WERI-Rb-1 (cell line): ENCODE data around the gene SCAF1.
"Not testable (repeated sequence)": the region's sequence is repeated elsewhere in the genome, so short reads cannot be mapped to it uniquely, and the experiment has no call there.

Experiments used
- DNase-seq: peaks from one replicate; pipeline ENCODE4 v3.0.0-alpha.2; 2020
- H3K27ac ChIP-seq: fragments of 250-450 bp; sonication (Bioruptor Pico); 2 replicates; pipeline ENCODE4 v1.5.1; 2020; ENCODE audit warnings: mild to moderate bottlenecking, moderate library complexity
- H3K27me3 ChIP-seq: fragments of 250-450 bp; sonication (Bioruptor Pico); 2 replicates; pipeline ENCODE4 v1.5.1; 2021; ENCODE audit warnings: mild to moderate bottlenecking, low read depth, moderate library complexity; ENCODE audit not compliant: insufficient read depth, severe bottlenecking
- H3K36me3 ChIP-seq: fragments of 250-450 bp; sonication (Bioruptor Pico); 2 replicates; pipeline ENCODE4 v1.5.1; 2020; ENCODE audit warnings: mild to moderate bottlenecking, moderate library complexity
- H3K4me3 ChIP-seq: 2 replicates; pipeline ENCODE4 v1.5.1; 2011; ENCODE audit warnings: low read depth, mild to moderate bottlenecking, control low read depth, low read length
- H3K9me3 ChIP-seq: fragments of 250-450 bp; sonication (Bioruptor Pico); 2 replicates; pipeline ENCODE4 v1.5.1; 2021; ENCODE audit warnings: mild to moderate bottlenecking, moderate library complexity; ENCODE audit not compliant: severe bottlenecking
- CTCF ChIP-seq: IDR thresholded peaks from 2 replicates; pipeline ENCODE4 v1.5.1; 2011; ENCODE audit warnings: low read depth, mild to moderate bottlenecking, control low read depth, inconsistent platforms, low read length

The SCAF1 gene

DNA sequence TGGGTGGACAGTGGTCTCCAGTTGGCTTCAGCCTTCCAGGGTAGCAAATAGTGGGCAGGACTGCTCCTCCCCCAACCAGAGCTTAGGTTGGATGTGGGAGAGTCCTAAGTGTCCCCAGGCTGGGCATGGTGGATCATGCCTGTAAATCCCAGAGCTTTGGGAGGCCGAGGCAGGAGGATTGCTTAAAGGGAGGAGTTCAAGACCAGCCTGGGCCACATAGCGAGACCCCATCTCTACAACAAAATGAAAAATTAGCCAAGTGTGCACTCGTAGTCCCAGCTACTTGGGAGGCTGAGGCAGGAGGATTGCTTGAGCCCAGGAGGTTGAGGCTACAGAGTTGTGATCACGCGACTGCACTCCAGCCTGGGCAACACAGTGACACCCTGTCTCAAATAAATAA is 9.4 kb upstream of the SCAF1 start:
- Histone ChIP-seq H3K9me3 (no peaks in the 10 kb centered on the region), H3K27ac (no peak overlapping the region), H3K36me3 (peaks cover 13% of the 10 kb centered on the region), H3K27me3 (no peaks in the 10 kb centered on the region), H3K4me3 (no peak overlapping the region)
- no peak for TF ChIP-seq CTCF
- DNase-seq, result no peak

- not testable (repeated sequence) for H3K9me3 ChIP-seq, DNase-seq, H3K27ac ChIP-seq
These were observed 8.7 kb upstream of the SCAF1 start for GRCh38 chr19:49633273-49633672.

DNA sequence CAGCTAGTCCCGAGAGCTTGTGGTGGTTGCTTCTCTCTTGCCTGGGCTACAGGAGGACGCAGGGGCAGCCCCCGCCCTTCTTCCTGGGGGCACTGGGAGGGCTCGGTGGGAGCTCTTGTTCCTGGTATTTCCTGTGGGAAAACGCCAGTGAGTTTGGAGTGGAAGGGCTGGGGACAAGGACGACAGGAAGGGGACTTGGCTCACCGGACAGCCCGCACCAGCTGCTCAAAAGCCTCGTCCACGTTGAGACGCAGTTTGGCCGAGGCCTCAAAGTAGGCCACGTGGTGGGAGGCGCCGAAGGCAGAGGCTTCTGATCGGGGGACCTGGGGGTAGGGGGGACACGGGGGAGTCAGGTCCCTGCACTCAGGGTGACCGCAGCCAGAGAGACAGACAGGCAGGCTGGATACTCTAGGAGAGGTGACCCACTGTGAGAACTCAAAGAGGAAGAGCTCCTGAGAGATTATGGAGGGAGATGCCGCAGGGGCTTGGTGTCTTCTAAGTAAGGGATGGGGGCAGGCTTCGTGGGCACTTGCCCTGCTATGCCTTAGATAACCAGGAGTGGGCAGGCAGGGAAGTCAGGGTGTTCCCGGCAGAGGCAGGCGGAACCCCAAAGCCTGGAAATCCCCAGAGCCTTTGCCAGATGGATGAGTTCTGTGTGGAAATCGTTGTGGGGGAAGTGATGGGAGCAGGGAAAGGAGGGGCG is 6.3 kb upstream of the SCAF1 start:
- Histone ChIP-seq H3K27ac (peak overlapping the region; percentile 40), H3K36me3 (no peaks in the 10 kb centered on the region; the same call in 1 of the 2 replicates), H3K4me3 (no peak overlapping the region), H3K9me3 (no peaks in the 10 kb centered on the region), H3K27me3 (no peaks in the 10 kb centered on the region)
- TF ChIP-seq CTCF, result 0 out of 2 replicates have a peak, but pooled peaks have one; percentile 3
- DNase-seq, result peak; percentile 42

More at GRCh38 chr19:49633273-49633672, 8.7 kb upstream of the SCAF1 start:
- H3K4me3 ChIP-seq, H3K36me3 ChIP-seq, H3K27me3 ChIP-seq: not testable (repeated sequence)

GRCh38 chr19:49636233-49636932 is 5.6 kb upstream of the SCAF1 start:
- no peak for DNase-seq
- Histone ChIP-seq H3K27ac (no peak overlapping the region), H3K36me3 (no peaks in the 10 kb centered on the region; the same call in 1 of the 2 replicates), H3K4me3 (no peak overlapping the region), H3K27me3 (no peaks in the 10 kb centered on the region), H3K9me3 (no peaks in the 10 kb centered on the region)
- TF ChIP-seq CTCF, result no peak

DNA sequence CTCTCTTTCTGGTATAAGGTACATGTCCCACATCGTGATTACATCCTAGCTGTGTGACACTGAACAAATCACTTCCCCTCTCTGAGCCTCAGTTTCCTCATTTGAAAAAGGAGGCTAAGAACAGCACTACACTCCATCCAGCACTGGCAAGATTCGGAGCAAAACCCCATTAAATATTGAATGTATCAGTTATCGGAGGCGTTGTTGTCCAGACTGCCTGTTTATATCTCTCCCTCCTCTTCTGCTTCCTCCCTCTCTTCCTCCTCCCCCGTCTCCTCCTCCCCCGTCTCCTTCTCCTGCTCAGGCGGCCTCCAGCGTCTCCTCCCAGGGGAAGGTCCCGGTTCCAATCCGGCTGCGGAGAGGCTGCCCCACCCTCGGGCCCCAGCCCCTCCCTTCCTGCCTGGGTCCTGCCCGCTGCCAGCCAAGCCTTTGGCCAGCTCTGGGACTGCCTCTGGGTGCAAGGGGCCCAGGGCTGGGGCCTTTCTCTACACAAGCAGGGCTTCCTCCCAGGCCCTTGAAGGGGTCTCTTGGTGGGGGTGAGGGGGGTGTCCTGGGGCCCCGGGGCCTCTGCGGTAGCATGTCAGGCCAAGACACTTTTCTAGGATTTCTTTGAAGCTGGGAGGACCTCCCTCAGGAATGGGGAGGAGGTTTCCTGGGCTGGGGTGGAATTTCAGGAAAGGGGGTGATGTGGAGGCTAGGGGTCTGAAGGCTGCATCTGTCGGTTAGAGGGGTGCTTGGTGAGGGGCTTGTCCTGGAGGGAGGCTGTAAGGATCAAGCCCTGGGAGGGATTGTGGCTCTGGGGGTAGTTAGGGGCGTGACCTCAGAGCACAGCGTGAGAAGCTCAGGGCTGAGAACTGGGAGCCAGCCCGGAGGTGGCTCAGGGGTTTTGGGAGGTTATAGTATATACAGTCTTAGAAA is 3.9 kb upstream of the SCAF1 start:
- H3K27ac ChIP-seq, result no peak overlapping the region

More for the DNA sequence above, 3.9 kb upstream of the SCAF1 start:
- Histone ChIP-seq H3K4me3 (no peak overlapping the region), H3K9me3 (no peaks in the 10 kb centered on the region), H3K36me3 (no peaks in the 10 kb centered on the region; the same call in 1 of the 2 replicates), H3K27me3 (no peaks in the 10 kb centered on the region)
- no peak for TF ChIP-seq CTCF
- peak; percentile 57 for DNase-seq
